Endothelial cell of umbilical vein (primary cell): ENCODE results near the gene WDPCP. TPM values are rescaled to one million over a fixed set of nuclear protein-coding genes. Genes with fewer than 3 reads are reported as not detected.

Experiments used
- BruUV-seq: library from RNA; stranded (reverse); fragments of 400-500 nt; replicated peaks from 2 replicates; lab custom pipeline; 2021; lab: Mats Ljungman, UMichigan
- CTCF ChIA-PET: fragments of 300-600, 350-600 bp; sonication (Branson Sonifier 250); formaldehyde crosslinking; loops from one replicate; lab custom pipeline; 2021; ENCODE audit warnings: antibody characterized with exemption, inconsistent platforms; lab: Charles Lee
- POLR2A ChIA-PET: fragments of 300-600, 350-600 bp; sonication (Branson Sonifier 250); formaldehyde crosslinking; loops from one replicate; lab custom pipeline; 2021; ENCODE audit warnings: antibody characterized with exemption, inconsistent platforms; lab: Charles Lee
- DNase-seq: peaks from one replicate; pipeline ENCODE4 v3.0.0-alpha.2; 2011; ENCODE audit warnings: low read depth, low spot score
- FAIRE-seq: peaks from 2 replicates; lab custom pipeline; 2011; peaks lifted over from hg19 to GRCh38; lab: Jason Lieb, UNC
- H2AFZ ChIP-seq: 2 replicates; pipeline ENCODE4 v1.6.0; 2012; ENCODE audit warnings: low read depth, low read length, control low read depth, inconsistent platforms
- H3K27ac ChIP-seq: 2 replicates; pipeline ENCODE4 v1.5.1; 2011; ENCODE audit warnings: low read depth, mild to moderate bottlenecking, control low read depth, low read length, moderate library complexity; ENCODE audit not compliant: insufficient read depth
- H3K27me3 ChIP-seq, 2 experiments: 2 replicates each; pipeline versions ENCODE4 v1.6.0 to v1.6.1; 2011; ENCODE audit warnings: low read length in 2 of 2, mixed read lengths in 1 of 2; ENCODE audit not compliant: control insufficient read depth in 2 of 2, insufficient read depth in 2 of 2
- H3K36me3 ChIP-seq, 2 experiments: 2 replicates in 1 of 2; 3 replicates in 1 of 2; pipeline ENCODE4 v1.5.1; 2011; ENCODE audit warnings: low read length in 2 of 2, mild to moderate bottlenecking in 1 of 2, moderate library complexity in 1 of 2; ENCODE audit not compliant: control insufficient read depth in 2 of 2, insufficient read depth in 2 of 2; ENCODE audit errors: extremely low read depth in 1 of 2
- H3K4me1 ChIP-seq: 3 replicates; pipeline ENCODE4 v1.5.1; 2011; ENCODE audit warnings: mild to moderate bottlenecking, low read length; ENCODE audit not compliant: control insufficient read depth, insufficient read depth; ENCODE audit errors: extremely low read depth
- H3K4me2 ChIP-seq: 2 replicates; pipeline ENCODE4 v1.6.1; 2011; ENCODE audit warnings: low read length, control low read depth, mixed read lengths; ENCODE audit not compliant: insufficient read depth
- H3K4me3 ChIP-seq, 3 experiments: fragments of 200-600 bp in 1 of 3; sonication (generic), shearing (Covaris generic) in 1 of 3; replicated peaks in 1 of 3; 2 replicates each; pipeline ENCODE4 v1.5.1; 2011 to 2016; ENCODE audit warnings: control low read depth in 3 of 3, low read length in 3 of 3, mild to moderate bottlenecking in 2 of 3, inconsistent platforms in 1 of 3, low read depth in 1 of 3, moderate library complexity in 1 of 3; ENCODE audit not compliant: insufficient read depth in 1 of 3
- H3K79me2 ChIP-seq: 2 replicates; pipeline ENCODE4 v1.6.0; 2012; ENCODE audit warnings: low read length, inconsistent platforms; ENCODE audit not compliant: control insufficient read depth, insufficient read depth
- H3K9ac ChIP-seq: replicated peaks from 2 replicates; pipeline ENCODE3; 2011; ENCODE audit warnings: low read length, control low read depth; ENCODE audit not compliant: insufficient read depth; ENCODE audit errors: extremely low read depth
- H3K9me1 ChIP-seq: replicated peaks from 3 replicates; pipeline ENCODE4 v1.6.0; 2011; ENCODE audit warnings: mild to moderate bottlenecking, low read length; ENCODE audit not compliant: control insufficient read depth, insufficient read depth; ENCODE audit errors: extremely low read depth
- H3K9me3 ChIP-seq: replicated peaks from 2 replicates; pipeline ENCODE4 v1.5.1; 2012; ENCODE audit warnings: low read length, inconsistent platforms; ENCODE audit not compliant: control insufficient read depth, insufficient read depth
- H4K20me1 ChIP-seq: replicated peaks from 2 replicates; pipeline ENCODE3; 2011; ENCODE audit warnings: mild to moderate bottlenecking, low read length; ENCODE audit not compliant: control insufficient read depth, insufficient read depth; ENCODE audit errors: extremely low read depth
- CTCF ChIP-seq, 2 donors: IDR thresholded peaks; 1 replicate in 1 of 2; 2 replicates in 1 of 2; pipeline ENCODE4 v1.5.1; 2011; ENCODE audit warnings: low read length in 2 of 2, mild to moderate bottlenecking in 2 of 2, moderate library complexity in 2 of 2, control low read depth in 1 of 2, inconsistent platforms in 1 of 2, low read depth in 1 of 2; ENCODE audit not compliant: insufficient read depth in 1 of 2; ENCODE audit errors: extremely low read depth in 1 of 2
- EZH2 ChIP-seq: IDR thresholded peaks from 2 replicates; pipeline ENCODE4 v1.6.1; 2012; ENCODE audit warnings: borderline replicate concordance, low read depth, mild to moderate bottlenecking, moderate library complexity, low read length, inconsistent platforms; ENCODE audit not compliant: severe bottlenecking
- FOS ChIP-seq: IDR thresholded peaks from 2 replicates; pipeline ENCODE4 v1.6.1; 2011; ENCODE audit warnings: mild to moderate bottlenecking, low read length, moderate library complexity, borderline replicate concordance; ENCODE audit not compliant: insufficient read depth
- GATA2 ChIP-seq: IDR thresholded peaks from 2 replicates; pipeline ENCODE4 v1.7.0; 2011; ENCODE audit warnings: low read depth, mild to moderate bottlenecking, moderate library complexity, mixed read lengths, low read length; ENCODE audit not compliant: insufficient read length, insufficient read depth
- JUN ChIP-seq: IDR thresholded peaks from 2 replicates; pipeline ENCODE4 v1.6.1; 2011; ENCODE audit warnings: borderline replicate concordance, low read depth; ENCODE audit not compliant: insufficient read length, insufficient read depth
- MAX ChIP-seq: IDR thresholded peaks from 2 replicates; pipeline ENCODE4 v1.6.1; 2011; ENCODE audit not compliant: insufficient read depth, insufficient read length
- MYC ChIP-seq: IDR thresholded peaks from one replicate; pipeline ENCODE4 v1.6.1; 2011; ENCODE audit warnings: mild to moderate bottlenecking, low read depth, low read length
- POLR2A ChIP-seq: IDR thresholded peaks from 2 replicates; pipeline ENCODE4 v1.6.1; 2012; ENCODE audit warnings: low read depth, mild to moderate bottlenecking, control low read depth, low read length
- POLR2AphosphoS5 ChIP-seq: IDR thresholded peaks from 2 replicates; pipeline ENCODE4 v1.6.1; 2012; ENCODE audit warnings: low read depth, mild to moderate bottlenecking, control low read depth, low read length, moderate library complexity; ENCODE audit not compliant: insufficient read depth
- dilution Hi-C: fragments of 300-500 bp; cut with MboI; formaldehyde crosslinking; loops from one replicate; pipeline ENCODE4 v1.15.0; 2019; ENCODE audit warnings: low sequenced_read_pairs; ENCODE audit not compliant: extremely low pct_ligation_motif_present
- intact Hi-C: fragments of 100-400 bp; cut with micrococcal nuclease; formaldehyde crosslinking; loops from one replicate; pipeline ENCODE4 v1.10.0; 2022
- polyA plus RNA-seq, 4 experiments: library from polyadenylated mRNA; depleted of rRNA in 3 of 4; stranded (reverse) in 3 of 4; unstranded in 1 of 4; fragments of >200 nt; gene quantifications; 2 replicates each; pipeline versions ENCODE4 v1.2.1 to v1.2.3, GENCODE V29; 2011 to 2012; ENCODE audit warnings: missing spikeins in 1 of 4
- total RNA-seq: library from RNA; stranded (reverse); gene quantifications from 2 replicates; pipeline ENCODE4 v1.2.3, GENCODE V29; 2021

Gene WDPCP
- total and polyA plus RNA-seq, 2 donors (not counting 3 experiments of a cell fraction or from before 2014, with no cell fraction given), result 4.0 to 8.8 TPM

- dilution Hi-C loops (no loop called here), intact Hi-C loops (no loop called here)
- DNase-seq (no peak), FAIRE-seq (peak; percentile 12)
- Histone ChIP-seq H3K4me1 (no peaks in the 10 kb centered on the region), H3K4me3 (no peak overlapping the region), H3K9me1 (no peaks in the 10 kb centered on the region), H3K79me2 (no peaks in the 10 kb centered on the region), H2AFZ (no peak overlapping the region), H3K9me3 (no peaks in the 10 kb centered on the region), H3K27me3 (no peaks in the 10 kb centered on the region), H3K27ac (no peak overlapping the region), H3K4me2 (no peak overlapping the region), H3K9ac (no peak overlapping the region), H3K36me3 (no peaks in the 10 kb centered on the region), H4K20me1 (no peaks in the 10 kb centered on the region)
- ChIA-PET CTCF (interaction anchor here (0.8 to 1.7 kb wide), 2 partner anchors 15 to 33 kb away, joined by 3 to 5 read pairs; no protein-coding TSS in a partner anchor), POLR2A (no interaction called here)
- no TSS peak for BruUV-seq
- TF ChIP-seq CTCF (IDR thresholded peaks at IDR 0.05; ENCODE audit: extremely low read depth in 1 of 2, insufficient read depth in 1 of 2, low read depth in 1 of 2, low read length in 2 of 2) (no peak), JUN (no peak), POLR2A (no peak), EZH2 (no peak), GATA2 (no peak), MAX (no peak), POLR2AphosphoS5 (no peak), MYC (no peak), FOS (no peak)
These were observed 362.2 kb downstream of the WDPCP start for GRCh38 chr2:63225964-63226686.
